COLO668 (cell line): Measurements from ENCODE around the gene ACY1.

Experiments
- DNase-seq: peaks from one replicate; lab custom pipeline; 2025; ENCODE audit not compliant: unreplicated experiment; lab: John Stamatoyannopoulos, UW

The ACY1 gene

GRCh38 chr3:52004163-52004787, 20.9 kb downstream of the ACY1 start:
- DNase-seq, result peak; percentile 5

- no peak for DNase-seq
Measured at GRCh38 chr3:52004906-52005395, 21.6 kb downstream of the ACY1 start.

GRCh38 chr3:52005571-52005986, 22.2 kb downstream of the ACY1 start:
- DNase-seq, result no peak

GRCh38 chr3:52006017-52006819, 22.9 kb downstream of the ACY1 start:
- no peak for DNase-seq

- no peak for DNase-seq
Measured at GRCh38 chr3:52006820-52007133, 23.4 kb downstream of the ACY1 start.

GRCh38 chr3:52007291-52007690, 24.0 kb downstream of the ACY1 start:
- DNase-seq, result no peak

- DNase-seq, result no peak
Measured at GRCh38 chr3:52010431-52010830, 27.1 kb downstream of the ACY1 start.

GRCh38 chr3:52012699-52013098, 29.4 kb downstream of the ACY1 start:
- no peak for DNase-seq

GRCh38 chr3:52013802-52014598, 30.7 kb downstream of the ACY1 start:
- DNase-seq, result no peak

- no peak for DNase-seq
Measured at GRCh38 chr3:52014613-52015012, 31.3 kb downstream of the ACY1 start.

- no peak for DNase-seq
Measured at GRCh38 chr3:52015438-52016228, 32.3 kb downstream of the ACY1 start.

GRCh38 chr3:52017586-52017985, 34.3 kb downstream of the ACY1 start:
- DNase-seq, result no peak

GRCh38 chr3:52018319-52019000, 35.1 kb downstream of the ACY1 start:
- no peak for DNase-seq

GRCh38 chr3:52019352-52020080, 36.2 kb downstream of the ACY1 start:
- DNase-seq, result no peak

GRCh38 chr3:52020796-52021195, 37.5 kb downstream of the ACY1 start:
- no peak for DNase-seq

GRCh38 chr3:52021489-52022268, 38.3 kb downstream of the ACY1 start:
- DNase-seq, result peak; percentile 73

GRCh38 chr3:52022323-52023100, 39.2 kb downstream of the ACY1 start:
- peak; percentile 8 for DNase-seq

GRCh38 chr3:52023101-52023770, 39.9 kb downstream of the ACY1 start:
- DNase-seq, result no peak
